TTC549 (cell line): Measurements from ENCODE around the gene VCX3A.
"Not testable (repeated sequence)": the region's sequence is repeated elsewhere in the genome, so short reads cannot be mapped to it uniquely, and the experiment has no call there.

ENCODE experiments used
- FAIRE-seq: peaks from 2 replicates; lab custom pipeline; 2012; peaks lifted over from hg19 to GRCh38; lab: Jason Lieb, UNC

VCX3A gene

DNA sequence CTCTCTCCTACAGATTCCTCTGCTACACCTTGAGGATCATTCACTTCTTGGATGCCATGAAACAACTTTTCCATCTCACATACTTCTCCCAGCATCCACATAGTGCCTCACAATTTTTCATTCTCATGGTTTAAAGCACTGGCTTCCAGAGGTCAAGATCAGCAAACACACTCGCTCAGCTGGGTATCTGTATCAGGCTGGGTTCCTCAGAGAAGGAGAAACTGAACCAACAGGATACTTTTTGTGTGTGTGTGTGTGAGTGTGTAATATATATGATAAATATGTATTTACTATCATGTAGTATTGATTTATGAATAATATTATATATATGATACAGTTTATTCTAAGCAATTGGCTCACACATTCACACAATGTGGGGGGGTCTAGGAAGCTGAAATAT lies at the start of gene VCX3A:
TSS of gene VCX3A (minus strand) at position 101 of the 400 bp plus-strand sequence. CDS start 621 bp downstream, outside the sequence.
- FAIRE-seq = not testable (repeated sequence)

DNA sequence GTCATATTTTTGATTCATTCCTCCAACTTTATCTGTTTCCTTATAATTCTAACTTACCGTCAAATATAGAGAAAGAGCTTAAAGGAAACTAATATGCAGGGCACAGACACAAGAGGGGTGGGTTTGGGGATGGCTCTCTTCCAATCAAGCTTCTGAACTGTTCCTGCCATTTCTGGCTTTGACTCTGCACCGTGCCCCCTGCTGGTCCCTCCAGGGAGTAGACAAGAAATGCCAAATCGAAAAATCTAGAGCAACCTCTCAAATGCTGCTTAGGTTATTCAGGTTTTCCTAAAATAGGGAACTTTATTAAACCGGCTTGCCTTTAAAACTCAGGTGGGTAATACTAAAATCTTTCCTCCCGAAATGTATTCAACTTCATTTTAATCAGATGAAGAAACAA lies 39.8 kb upstream of the VCX3A start:
- FAIRE-seq = no peak

DNA sequence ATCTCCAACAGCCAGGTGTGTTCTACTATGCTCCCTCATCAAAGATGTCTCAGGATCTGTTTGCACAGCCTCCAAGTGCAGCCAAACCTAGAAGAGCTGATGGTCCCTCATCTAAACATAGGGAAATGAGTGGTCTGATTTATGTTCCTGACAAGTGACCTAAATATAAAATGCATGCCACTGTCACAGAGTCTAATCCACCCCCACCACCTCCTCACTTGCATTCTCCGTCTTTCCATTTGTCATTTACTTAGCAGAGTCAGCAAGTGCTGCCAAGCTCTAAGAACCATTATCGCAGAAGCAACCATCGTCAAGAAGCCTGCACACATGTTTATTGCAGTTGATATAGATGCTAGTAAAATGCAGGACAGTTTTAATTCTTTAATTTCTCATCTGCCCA lies 33.1 kb upstream of the VCX3A start:
- no peak for FAIRE-seq

DNA sequence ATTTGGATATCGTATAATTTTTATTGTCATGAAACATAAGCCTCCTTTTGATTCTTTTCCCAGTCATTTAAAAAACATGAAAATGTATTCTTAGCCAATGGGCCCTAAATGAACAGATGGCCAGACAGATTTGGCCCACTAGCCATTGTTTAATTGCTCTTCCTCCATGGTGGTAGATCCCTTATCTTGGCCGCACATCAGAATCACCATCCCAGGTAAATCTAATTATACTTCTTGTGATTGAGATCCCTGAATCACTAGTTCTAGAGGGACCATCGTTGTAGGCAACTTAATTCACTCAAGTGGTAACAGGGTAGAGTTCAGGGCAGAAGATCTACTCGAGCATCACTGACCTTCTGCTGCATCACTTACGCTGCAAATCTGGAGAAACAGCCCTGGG lies 24.1 kb upstream of the VCX3A start:
- no peak for FAIRE-seq

DNA sequence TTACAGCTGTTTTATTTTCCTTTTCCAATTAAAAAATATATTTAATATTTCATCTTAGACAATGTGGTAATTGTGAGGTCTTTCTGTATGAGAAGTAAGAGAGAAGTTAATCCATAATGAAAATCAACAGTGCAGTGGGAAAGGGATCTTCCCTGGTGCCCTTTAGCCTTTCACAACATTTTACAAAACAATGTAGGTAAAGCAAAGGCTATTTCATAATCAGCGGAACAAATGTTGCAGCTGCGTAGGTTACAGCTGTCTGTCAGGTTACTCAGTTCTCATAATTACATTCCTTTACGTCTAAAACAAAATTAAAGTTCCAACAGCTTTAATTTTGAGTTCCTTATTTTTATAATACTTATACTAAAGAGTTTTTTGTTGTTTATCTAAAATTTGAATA lies 22.8 kb upstream of the VCX3A start:
- no peak for FAIRE-seq

DNA sequence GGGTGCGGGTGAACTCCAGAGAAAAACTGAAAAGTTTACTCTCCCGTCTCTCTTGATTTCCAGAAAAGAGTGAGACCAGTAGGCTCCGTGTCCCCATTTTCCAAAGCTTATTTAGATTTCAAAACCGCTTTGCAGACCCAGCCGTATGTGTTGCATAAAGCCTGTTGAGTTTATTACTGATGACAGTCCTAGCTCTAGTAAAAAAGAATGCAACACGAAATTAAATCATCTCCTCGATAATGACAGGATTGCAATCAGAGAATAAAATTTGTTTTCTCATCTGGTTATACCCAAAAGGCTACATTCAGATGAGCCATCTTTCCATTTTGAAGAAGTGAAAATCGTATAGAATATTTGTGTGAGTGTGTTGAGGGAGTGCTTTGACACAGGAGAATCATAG lies 16.1 kb upstream of the VCX3A start:
- no peak for FAIRE-seq

DNA sequence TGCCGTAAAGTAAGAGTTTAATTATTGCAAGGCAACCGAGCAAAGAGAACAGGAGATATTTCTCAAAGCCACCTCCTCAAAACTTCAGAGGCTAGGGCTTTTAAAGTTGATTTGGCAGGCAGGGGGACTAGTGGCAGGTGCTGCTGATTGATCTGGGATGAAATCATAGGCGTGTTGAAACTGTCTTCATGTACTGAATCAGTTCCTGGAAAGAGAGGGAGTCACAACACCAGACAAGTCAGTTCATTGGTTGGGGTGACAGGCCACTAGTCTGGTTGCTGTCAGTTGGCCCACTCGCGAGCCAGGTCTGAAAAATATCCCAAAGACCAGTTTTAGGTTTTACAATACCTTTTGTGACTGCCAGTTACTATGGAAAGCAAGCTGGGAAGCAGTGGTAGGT lies 10.8 kb upstream of the VCX3A start:
- FAIRE-seq = no peak

DNA sequence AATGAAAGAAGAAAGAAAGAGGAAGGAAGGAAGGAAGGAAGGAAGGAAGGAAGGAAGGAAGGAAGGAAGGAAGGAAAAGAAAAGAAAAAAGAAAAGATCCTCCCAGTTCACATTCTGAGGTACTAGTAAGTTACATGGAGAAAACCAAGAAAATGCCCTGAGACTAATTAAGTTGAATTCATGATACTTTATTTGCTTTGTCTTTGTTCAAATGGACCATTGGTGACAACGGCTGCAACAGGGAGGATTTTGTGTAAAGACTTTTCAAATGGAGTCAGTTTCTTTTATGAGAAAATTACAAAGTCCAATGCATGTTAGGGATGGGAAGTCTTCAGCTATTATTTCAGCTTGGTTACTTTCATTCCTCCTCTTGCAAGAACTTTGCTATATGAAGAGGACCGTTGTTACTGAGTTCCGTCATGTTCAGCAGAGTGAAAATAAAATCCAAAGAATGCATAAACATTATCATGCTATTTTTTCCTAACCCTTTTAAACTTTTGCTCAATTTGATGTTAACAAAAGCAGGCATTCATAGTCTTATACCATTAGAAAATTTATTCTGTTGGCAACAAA lies 8.3 kb downstream of the VCX3A start:
- no peak for FAIRE-seq

DNA sequence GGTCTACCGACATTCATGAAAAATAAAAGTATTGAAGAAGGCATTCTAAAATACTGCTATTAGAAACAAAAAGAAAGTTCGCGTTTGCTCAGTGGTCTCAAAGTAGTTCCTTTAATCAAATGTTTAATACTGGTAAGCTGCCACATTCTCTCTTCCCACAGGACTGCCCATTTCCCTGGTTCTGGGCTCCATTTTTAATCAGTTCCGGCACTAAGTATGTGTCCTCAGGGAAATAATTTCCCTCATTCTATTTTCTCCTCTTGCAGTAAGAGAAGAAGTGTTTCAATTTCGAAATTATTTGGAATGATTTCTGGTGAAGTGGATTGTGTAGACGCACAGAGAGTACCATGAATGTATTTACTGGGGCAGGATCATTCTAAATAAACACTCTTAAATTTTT lies 17.5 kb downstream of the VCX3A start:
- no peak for FAIRE-seq

DNA sequence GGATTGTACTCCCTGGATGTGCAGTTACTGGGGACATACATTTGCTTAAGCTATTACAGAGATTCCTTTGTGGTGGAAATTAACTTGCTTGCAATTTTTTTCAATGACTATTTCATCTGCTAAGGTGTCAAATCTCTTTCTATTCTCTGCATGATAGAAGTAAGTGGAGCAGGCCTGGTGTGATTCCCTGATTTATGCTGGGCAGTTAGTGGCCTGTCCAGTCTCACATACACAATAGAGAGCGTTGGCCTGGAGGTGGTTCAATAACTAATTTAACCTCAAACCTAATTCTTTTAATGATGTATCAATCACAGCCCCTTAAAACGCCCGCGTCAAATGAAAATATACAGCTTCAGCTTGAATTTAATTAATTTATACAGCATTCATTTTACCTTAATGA lies 28.5 kb downstream of the VCX3A start:
- FAIRE-seq = no peak

DNA sequence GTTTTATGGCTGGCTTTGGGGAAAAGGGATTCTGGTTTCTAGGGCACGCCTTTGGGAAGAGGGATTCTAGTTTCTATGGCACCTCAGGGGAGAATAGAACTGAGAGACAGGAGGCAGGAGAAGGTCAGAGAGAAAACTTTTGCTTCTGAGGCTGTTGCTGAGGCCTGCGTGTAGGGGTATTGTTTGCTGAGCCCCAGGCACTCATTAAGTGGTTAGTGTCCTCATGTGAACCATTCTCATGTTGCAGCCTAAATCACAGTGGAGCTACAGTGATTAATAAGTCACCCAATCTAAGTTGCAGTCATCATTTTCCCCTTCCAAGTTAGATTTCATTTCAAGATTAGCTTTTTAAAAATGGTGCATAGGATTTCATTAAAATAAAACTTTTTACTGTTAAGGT lies 29.0 kb downstream of the VCX3A start:
- FAIRE-seq = no peak

DNA sequence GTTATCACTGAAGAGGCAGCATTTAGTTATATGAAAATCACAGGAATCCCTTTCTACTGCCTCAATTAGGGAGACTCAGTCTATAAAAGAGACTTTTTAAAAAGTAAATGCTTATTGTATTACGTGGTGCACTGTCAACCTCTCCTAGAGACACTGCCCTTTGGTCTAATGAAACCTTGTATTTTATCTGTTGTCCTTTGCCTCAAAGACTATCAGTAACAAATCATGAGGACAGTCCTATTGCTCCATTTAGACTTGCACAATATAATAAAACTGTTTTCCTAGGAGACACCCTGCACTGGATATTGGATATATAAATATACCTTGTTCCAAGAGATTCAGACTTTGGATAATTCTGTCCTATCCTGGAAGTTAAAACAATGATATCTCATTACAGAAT lies 34.2 kb downstream of the VCX3A start:
- no peak for FAIRE-seq

DNA sequence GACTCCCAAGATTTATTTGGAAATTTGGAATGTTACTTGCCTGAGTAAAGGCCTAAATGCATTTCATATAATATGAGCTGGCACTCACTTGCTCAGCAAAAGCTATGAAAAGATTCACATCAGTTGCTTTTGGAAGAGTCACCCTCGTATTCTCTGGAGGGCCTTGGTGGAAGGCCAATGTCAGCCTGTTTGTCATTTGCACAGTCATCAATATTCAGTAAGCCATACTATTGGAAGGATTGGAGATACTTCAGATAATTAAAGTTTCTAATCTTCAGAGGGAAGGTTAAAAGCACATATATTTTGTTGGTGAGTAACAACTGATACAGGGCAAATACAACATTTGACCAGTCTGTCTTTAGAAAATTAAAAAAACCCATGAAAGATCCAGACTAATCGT lies 36.6 kb downstream of the VCX3A start:
- FAIRE-seq = no peak
